ENCODE results near the gene ZCCHC24. TPM values are rescaled to one million over a fixed set of nuclear protein-coding genes. Genes with fewer than 3 reads are reported as not detected.

The ZCCHC24 gene
- total RNA-seq, 2 donors from 2014 or later: 113 to 125 TPM

DNA sequence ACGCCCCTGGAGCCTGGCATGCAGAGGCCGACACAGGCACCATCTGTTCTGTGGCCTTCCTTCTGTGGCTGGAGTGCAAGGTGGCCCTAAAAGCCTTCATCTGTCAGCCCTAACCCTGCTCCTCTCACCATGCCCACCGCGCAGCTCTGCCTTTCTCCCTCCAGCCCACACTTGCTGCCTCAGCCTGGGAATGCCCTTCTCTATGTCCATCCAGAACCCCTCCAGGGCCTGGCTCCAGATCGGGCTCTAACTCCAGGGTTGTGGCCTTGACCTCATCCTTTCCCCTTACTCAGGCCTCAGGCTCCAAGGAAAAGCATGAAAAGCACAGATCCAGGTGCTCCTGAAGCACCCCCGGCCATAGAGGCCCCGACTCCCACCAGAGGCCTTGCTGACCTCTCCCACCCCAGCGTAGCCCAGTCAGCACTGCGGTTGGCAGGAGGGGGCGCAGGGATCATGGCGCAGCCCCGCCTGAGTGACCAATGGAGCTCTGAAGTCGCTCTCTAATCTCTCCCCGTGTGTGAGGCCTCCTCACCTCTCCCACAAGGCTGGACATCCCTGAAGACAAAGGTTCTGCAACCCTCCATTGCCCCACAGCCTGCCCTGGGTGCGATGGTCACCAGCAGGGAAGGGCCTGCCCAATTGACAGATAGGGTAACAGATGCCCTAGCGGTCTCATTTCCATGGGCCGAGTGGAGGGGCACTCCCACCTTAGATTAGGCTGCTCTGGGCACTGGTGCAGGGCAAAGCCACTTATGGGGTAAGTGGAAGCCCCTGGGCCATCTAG, 9.2 kb downstream of the ZCCHC24 start:
- DNase-seq (ENCODE audit: low spot score): peak; percentile 67
- intact Hi-C loops (cut with DNase I): no loop called here

DNA sequence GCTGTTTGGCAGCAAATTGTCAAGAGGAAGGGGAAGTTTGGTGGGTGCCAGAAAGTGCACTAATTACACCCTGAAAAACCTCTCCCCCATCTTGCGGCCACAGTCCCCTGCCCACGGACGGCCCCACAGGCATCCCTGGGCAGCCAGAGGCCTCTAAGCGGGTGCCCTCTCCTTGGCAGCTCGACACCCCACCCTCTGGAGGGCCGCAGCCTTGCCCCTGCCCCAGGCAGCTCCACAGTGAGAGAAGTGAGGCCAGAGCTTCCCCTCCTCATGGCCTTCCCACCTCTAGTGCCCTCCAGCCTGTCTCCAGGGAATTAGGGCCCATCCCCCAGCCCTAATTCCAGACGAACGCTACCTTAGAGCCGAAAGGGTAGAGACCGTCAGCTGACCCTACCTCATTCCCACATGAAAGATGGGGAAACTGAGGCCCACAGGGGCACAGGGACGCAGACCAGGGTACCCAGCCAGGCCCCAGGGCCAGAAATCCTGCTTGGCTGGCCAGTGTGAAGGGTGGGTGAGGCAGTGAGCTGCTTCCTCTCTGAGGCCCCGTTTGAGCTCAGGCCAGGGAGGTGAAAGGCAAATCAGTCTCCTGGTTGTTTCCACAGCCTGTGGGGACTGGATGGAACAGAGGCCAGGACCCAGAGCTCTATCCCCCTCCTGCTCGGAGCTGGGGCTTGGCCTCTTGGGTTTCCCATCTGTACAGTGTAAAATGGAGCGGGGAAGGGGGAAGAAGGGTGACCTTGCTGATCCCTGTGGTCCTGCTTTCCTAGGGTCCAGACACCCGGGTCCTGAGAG, 10.0 kb downstream of the ZCCHC24 start:
- intact Hi-C loops (cut with DNase I): no loop called here

DNA sequence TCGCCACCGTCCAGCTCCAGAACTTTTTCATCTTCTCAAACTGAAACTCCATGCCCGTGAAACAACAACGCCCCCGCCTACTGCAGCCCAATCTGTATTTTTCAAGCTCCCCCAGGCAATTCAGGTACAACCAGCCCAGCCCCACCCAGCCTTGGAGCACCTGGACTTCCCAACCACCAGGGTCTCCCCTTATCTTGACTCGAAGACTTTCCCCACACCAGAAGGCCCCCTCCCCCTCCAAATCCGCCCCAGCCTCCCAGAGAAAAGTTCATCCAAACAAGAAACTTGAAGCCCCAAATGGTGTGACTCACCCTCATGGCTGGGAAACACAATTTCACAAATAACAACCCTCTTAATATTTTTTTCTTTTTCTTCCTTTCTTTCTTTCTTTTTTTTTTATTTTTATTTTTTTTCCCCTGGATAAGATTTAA, 10.6 kb downstream of the ZCCHC24 start:
- intact Hi-C loops (cut with DNase I): no loop called here
- peak; percentile 77 for DNase-seq (ENCODE audit: low spot score)

More for the DNA sequence above, 10.0 kb downstream of the ZCCHC24 start:
- DNase-seq (ENCODE audit: low spot score): peak; percentile 79

DNA sequence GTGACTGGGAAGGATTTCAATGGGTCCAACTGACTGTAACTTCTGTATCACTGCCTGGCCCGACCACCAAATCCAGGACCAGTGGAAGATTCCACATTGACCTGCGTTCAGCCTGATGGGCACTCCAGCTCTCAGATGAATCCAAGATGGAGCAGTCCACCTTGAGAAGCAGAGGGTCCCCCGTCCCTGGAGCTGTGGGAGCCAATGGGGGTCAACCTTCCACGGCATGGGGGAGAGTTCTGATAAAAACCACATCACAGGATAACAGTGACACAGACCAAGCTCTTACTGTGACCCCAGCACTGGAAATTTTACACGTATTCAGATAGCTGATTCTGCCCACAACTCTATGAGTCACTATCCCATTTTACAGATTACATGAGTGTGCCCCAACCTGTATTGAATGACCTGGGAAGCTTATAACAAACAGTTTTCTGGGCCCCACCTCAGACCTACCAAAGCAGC, 11.2 kb downstream of the ZCCHC24 start:
- intact Hi-C loops (cut with DNase I): no loop called here
- DNase-seq (ENCODE audit: low spot score): peak; percentile 41

DNA sequence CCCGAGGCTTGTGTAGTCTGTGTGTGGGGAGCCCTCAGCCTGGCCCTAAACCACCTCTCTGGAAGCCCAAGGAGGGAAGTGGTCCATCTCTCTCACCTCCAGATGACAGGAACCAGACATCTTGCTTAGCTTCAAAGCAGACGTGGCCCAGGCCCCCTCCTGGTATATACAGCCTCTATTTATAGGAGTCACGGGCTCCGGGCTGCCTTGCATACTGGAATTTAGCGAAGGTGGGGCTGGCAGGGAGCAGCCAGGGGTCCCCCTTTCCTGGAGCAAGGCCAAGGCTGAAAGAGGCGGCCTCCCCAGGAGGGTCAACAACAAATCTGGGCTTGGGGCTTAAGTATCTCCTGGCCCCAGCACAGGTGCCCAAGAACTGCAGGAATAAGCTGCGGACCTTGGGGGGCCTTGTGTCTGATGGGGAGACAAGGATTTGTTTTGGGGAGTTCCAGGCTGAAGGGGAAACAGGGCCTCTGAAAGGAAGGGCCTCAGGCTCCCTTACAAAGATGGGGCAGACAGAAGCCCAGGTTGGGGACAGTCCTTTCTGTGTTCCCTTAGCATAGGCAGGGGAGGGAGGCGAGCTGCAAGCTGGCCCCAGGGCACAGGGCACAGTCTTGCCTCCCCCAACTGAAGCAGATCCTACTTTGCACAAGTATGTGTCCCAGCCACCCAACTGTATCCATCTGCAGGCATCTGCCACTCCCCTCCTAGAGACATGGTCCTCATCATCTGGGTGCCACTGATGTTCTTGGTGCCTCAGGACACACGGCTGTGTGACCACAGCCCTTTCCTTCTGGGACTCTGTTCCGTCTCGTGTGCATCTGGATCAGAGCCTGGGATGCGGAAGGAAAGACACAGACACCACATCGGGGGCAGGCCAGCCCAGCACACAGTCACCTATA, 11.9 kb downstream of the ZCCHC24 start:
- intact Hi-C loops (cut with DNase I): no loop called here
- peak; percentile 67 for DNase-seq (ENCODE audit: low spot score)

DNA sequence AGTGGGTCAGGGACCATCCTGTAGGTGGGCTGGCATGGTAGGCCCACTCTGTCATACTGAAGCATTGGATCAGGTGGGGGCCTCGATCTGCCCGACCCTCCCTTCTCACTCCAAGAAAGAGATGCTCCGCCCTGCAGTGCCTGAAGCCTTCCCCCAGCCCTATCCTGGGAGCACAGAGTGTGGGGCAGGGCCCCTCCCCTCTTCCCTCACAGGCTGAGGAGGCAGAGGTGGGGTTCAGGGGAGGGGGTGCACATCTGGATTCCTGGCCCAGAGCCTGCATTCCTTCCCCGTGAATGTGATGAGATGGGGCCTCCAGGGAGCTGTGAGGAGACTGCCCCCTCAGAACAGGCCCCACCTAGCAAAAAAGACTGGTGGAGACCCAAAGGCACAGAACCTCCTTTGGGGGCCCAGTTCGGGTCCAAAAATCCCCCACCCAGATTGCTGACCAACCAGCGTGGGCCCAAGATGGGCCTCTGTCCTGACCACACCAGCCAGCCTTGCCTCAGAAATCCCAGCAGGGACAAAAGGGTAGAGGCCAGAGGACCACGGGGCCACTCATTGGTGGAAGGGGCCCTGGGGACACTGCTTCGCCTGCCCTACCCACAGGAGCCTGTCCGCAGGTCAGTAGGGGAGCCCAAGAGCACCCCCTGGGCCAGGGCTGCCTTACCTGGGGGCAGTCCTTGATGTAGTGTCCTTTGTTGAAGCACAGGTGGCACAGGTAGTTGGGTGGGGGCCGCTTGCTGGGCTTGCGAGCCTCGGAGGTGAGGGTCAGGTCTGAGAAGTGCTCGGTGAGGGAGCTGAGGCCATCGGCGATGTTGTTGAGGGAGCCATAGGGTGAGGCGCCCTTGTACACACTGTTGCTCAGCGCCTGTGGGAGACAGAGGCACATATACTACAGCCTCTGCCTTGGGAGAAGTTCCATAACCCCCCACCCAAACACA, 13.3 kb downstream of the ZCCHC24 start:
- DNase-seq (ENCODE audit: low spot score): peak; percentile 78
- intact Hi-C loops (cut with DNase I): no loop called here

DNA sequence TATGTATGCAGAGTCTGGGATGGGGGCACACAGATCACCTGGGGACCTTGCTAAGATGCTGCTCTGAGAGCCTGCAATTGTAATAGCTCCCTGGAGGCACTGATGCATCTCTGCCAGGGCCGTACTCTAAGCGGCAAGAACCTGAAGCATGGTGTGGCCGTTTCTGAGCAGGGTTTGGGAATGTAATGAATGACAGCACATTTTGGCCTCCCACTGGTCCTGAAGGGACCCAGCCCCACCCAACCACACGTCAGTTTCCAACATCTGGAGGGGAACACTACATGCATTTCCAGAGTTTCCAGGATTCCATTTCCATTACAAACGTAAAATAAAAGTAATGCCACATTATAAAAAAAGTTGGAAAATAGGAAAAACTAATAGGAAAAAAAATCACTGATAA, 14.0 kb downstream of the ZCCHC24 start:
- peak; percentile 38 for DNase-seq (ENCODE audit: low spot score)
- intact Hi-C loops (cut with DNase I): no loop called here

DNA sequence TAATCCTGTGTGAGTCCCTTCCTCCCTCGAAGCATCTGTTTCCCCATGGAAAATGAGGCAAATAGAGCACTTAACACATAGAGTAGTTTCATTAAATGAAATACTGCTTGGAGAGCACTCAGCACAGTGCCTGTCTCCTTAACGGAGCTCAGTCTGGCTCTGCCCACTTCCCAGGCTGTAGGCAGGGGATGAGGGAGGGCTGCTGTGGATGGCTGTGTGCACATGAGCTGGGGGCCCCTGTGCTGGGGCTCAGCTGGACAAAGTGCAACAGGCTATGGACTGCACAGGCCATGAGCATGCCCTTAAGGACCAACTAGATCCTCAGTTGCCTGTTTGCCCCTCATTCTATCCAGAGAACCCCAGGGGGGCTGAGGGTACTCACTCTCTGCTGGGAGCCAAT, 14.5 kb downstream of the ZCCHC24 start:
- peak; percentile 49 for DNase-seq (ENCODE audit: low spot score)
- intact Hi-C loops (cut with DNase I): no loop called here

DNA sequence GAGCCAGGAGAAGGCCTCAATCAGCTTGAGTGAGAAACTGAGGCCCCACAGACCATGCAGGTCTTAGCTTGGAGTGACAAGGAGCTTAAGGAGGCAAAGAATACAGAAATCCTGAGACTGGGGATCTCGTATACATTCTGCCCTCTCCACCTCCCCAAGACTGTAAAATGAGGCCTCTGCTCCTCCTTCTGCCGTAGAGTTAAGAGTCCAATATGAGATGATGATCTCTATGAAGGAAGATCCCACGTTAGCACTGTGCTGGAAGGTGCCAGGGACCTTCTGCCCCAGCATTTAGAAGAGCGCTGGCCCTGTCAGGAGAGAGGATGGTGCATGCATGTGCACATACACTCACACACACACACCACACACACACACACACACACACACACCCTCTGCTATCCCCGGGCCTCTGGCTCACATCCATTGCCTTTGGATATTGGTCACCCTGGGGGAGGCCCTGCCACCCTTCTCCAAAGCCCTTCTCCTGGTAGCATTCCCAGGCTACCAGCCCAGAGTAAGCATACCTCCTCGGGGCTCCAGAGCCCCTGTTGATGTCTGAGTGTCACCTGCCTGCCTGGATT, 15.0 kb downstream of the ZCCHC24 start:
- DNase-seq (ENCODE audit: low spot score): peak; percentile 34
- intact Hi-C loops (cut with DNase I): no loop called here

DNA sequence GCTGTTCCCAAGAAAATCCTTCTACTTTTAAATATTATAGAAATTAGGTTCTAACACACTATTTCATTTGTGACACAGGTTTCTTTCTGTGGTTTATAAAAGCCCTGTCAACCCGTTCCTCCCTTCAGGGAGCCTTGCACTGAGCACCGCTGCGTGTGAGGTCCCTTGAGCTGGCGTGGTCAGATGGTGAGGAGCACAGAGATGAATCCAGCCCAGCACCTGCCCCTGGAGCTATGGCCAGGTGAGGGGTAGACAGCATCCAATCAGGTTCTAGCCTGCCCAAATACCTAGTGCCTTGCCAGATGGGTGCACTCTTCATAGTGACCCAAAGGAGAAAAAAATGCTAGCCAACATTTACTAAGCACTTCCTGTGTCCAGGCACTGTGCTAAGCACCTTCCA, 15.7 kb downstream of the ZCCHC24 start:
- peak; percentile 36 for DNase-seq (ENCODE audit: low spot score)
- intact Hi-C loops (cut with DNase I): no loop called here

DNA sequence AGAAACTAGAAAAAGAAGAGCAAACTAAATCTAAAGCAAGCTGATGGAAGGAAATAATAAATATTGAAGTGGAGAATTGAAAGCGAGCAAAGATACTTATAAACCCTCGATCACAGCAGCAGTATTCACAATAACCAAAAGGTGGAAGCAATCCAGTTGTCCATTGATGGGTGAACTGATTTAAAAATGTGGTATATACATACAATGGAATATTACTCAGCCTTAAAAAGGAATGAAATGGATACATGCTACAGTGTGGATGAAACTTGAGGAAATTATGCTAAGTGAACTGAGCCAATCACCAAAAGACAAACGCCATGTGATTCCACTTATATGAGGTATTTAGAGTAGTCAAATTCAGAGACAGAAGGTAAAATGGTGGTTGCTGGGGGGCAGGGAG, 17.5 kb downstream of the ZCCHC24 start:
- DNase-seq (ENCODE audit: low spot score): no peak
- intact Hi-C loops (cut with DNase I): no loop called here

DNA sequence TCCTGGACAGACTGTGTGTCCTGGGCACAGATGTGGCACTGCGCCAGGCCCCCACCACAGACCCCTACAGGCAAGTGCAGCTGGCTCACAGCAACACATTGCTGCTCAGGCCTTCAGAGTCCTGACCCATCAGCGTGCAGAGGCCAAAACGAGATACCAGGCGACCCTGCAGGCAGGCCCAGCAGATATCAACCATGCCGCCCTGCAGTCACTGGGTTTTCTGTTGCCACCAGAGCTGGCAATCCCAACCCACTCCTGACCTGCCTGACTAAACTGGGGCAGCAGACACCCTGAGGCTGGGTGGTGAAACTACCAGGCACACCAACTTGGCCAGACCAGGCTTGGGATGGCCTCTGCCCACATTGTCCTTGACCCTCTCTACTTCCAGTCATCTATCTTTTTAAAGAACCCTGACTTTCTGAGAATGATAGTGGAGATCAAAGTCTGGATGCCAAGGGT, 20.3 kb downstream of the ZCCHC24 start:
- intact Hi-C loops (cut with DNase I): no loop called here
- DNase-seq (ENCODE audit: low spot score): no peak

DNA sequence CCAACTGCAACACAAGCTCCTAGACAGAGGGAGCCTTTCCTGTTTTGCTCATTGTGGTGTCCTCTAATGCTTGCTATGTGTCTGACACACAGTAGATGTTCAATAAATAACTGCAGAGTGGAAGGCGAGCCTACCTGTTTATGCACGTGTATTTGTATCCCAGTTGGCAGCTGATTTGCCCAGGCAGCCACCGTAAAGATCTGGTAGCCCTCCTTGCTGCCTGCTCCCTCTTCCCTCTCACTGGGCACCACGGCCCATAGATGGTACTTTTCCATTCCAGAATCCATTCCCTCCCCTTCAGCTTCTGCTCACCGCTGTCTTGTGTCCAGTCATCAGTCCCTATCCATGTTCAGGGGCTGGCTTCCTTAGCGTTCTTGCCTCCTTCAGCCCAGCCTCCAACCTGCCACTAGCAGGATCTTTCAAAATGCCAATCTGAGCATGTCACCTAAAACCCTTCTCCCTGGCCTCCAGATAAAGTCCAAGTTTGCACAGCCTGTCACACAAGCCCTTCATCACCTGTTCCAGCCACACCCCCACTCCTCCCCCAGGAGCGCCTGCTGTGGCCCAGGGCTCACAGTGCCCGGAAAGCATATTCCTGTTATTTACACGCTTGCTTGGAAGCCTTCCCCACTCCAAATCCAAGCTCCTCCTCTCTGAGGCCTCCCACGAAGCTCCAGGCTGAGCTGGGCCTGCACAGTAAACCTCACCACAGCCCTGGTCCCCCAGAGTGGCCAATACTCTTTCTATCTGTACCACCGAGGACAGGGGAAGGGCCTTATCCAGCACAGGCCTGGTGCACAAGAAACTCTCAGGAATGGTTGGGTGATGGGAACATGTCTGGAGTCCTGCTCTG, 21.0 kb downstream of the ZCCHC24 start:
- DNase-seq (ENCODE audit: low spot score): peak; percentile 74
- intact Hi-C loops (cut with DNase I): no loop called here

DNA sequence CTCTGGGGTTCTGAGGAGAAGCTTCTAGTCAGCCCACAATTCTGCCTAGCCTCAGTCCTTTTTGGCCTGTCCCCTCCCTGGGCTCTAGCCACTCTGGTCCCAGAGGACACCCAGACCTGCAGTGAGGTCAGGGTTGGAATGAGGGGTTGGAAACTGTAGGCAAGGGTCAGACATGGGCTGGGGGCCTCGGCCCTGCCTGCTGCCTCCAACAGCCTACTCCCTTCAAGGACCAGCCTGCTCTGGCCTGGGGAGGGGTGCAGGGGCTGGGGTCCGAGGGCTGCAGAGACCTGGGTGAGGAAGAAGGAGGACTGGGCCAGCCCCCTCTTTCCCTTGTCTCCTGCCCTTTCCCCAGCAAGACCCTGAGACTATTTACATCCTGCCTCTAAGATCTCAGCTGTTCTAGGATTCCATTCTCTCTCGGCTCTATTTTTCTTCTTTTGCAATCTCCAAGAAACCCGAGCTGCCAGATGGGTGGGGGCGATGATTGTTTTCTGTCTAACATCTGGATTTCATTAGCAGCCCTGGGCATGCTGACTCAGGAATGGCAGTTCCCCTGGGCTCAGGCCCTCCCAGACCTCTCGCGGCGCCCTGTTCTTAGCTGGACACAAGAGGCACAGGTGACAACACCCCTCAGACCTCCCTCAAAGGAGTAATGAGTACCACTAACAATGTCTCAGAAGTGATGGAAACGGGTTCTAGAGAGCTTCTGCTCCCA, 23.1 kb downstream of the ZCCHC24 start:
- peak; percentile 88 for DNase-seq (ENCODE audit: low spot score)

DNA sequence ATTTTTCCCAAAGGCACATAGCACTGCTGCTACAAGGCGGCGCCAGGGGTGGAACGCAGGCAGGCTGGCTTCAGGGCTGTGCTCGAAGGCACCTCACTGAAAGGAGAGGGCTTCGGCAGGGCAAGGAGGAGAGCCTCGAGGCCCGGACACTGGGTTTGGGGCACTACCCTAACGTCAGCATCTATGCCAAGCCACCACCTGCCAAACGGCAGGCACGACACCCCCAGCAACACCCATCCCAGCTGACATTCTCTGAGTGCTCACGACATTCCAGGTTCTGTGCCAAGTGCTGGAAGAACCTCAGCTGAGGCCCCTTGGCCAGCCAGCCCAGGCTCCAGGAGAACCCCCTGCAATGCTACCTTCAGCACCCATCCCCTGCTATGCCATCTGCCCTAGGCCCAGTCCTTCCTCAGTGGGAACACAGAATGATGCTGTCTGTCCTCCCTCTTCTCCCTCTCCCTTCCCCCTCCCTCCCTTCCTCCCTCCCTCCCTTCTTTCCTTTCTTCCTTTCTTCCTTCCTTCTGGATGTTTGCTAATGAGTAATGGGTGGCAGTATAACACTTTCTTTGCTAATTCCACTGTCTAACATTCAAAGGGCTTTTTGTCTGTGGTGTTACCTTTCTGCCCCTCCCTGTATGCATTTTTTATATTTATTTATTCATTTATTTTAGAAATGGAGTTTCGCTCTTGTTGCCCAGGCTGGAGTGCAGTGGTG, 24.3 kb downstream of the ZCCHC24 start:
- DNase-seq (ENCODE audit: low spot score): peak; percentile 67
- intact Hi-C loops (cut with DNase I): no loop called here

More for the DNA sequence above, 23.1 kb downstream of the ZCCHC24 start:
- intact Hi-C loops (cut with DNase I): no loop called here

All from posterior vena cava (tissue), 2 donors.